ENCODE data around the gene DBT.
A peak's percentile ranks its signal among the peaks of the same experiment; 100 is the strongest.
"Not testable (repeated sequence)": the region's sequence is repeated elsewhere in the genome, so short reads cannot be mapped to it uniquely, and the experiment has no call there.

The DBT gene

DNA sequence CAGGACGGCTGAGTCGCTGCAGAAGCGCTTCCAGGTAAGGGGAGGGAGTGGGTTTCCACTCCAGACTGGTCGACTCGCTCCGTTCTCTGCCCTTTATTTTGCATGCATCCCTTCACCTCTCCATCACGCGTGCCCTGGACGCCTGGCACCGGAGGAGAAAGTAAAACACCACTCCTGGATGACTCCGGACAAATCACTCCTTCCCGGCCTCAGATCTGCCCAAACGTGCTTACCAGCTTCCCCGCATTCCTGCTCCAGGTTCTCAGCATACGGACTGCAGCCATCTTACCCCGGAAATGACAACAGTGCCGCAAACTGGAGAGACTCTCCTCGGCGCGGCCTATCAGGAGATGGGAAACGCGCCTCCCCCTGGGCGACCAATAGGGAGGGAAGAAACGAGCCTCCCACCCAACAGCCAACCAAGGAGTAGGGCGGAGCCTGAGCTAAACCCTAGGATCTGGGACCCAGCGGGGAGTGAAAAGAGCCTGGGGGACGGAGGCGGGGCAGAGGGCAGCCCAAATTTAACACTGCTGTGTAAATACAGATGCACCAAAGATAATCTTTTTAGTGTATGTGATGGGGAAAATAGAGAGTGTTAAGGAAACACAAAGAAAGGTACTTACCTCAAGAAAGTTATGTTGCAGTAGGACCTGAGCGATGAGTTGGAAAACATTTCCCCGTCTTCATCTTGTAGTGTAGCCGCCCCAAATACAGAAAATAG lies at the start of gene DBT:
DBT (minus strand) TSS at position 298 of the 721 bp plus-strand sequence; CDS start at position 284, 14 bp downstream.
- peak; percentile 89 to 90 for DNase-seq

GRCh38 chr1:100298512-100298911 lies 48.9 kb upstream of the DBT start:
- DNase-seq, result no peak

GRCh38 chr1:100296997-100297396 lies 47.4 kb upstream of the DBT start:
- DNase-seq, result not testable (repeated sequence)

- no peak for DNase-seq
Measured at GRCh38 chr1:100296140-100296539, 46.5 kb upstream of the DBT start.

DNA sequence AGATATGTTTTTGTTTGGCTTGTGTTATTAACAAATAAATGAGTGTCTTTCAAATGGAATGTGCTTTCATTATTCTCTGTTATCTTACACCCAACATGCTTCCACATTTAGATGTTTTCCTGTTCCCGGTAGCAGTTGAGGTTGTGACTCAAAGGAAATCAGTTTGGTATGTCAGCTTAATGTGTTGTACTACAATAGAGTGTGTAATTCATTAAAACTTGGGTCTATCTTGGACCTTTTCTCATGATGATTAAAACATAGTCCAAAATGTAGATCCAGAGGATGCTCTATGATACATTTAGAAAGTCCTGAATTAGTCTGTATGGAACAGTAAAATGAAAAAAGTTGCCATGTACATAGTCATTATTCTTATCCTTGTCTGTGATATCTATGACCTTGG lies 43.1 kb upstream of the DBT start:
- no peak for DNase-seq

- DNase-seq, result no peak
Measured at GRCh38 chr1:100290291-100290690, 40.7 kb upstream of the DBT start.

DNA sequence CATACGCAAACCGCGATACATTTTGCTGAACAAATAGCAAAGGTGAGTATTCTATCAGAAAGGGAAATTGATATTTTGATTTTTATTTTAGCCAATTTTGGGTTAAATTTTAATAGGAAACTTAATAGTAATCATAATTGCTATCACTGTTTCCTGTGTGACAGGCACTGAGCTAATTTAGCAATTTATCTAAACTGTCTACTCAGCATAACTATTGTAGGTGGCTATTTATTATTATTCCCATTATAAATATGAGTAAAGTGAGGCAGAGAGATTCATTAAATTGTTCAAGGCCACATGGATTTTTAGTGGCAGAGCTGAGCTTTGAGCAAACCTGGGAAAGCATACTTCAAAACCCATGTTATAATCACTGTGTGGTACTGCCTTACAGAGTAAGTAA lies 37.5 kb upstream of the DBT start:
- no peak for DNase-seq

- DNase-seq, result no peak
Measured at GRCh38 chr1:100284591-100284990, 35.0 kb upstream of the DBT start.

GRCh38 chr1:100279954-100280682 lies 30.5 kb upstream of the DBT start:
- no peak for DNase-seq

GRCh38 chr1:100279358-100279923 lies 29.8 kb upstream of the DBT start:
- no peak for DNase-seq

GRCh38 chr1:100277866-100278265 lies 28.2 kb upstream of the DBT start:
- peak in 1 of 2 donors; percentile 4 for DNase-seq

DNA sequence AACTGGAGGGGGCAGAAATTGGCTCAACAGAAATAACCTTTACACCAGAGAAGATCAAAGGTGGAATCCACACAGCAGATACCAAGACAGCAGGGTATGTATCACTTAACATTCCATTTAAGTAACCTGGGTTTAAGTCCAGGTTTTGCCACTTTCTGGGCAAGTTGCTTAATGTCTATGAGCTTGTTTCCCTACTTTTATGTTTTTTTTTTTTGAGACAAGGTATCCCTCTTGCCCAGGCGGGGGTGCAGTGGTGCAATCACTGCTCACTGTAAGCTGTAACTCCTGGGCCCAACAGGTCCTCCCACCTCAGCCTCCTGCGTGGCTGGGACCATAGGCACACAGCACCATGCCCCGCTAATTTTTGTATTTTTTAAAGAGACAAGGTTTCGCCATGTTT lies 18.6 kb upstream of the DBT start:
- DNase-seq, result no peak

- no peak for DNase-seq
Measured at GRCh38 chr1:100267284-100267683, 17.6 kb upstream of the DBT start.

DNA sequence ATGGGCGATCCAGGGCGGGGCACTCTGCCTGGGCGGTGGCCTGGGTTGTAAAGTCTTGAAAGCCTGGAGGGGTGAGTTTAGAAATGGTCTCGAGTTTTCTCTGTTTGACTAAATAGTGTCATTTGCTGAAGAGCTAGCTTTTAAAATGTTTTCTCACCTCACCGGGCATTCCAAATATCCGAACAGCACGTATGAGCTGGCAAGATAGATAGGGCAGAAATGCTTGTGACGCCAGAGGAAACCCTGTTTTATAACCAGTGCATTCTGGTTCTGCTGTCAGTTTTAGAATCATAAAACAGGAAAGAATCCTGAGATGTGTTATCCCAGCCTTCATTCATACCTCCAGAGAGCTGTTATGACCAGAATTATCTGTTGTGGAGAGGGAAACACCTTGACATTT lies 17.1 kb upstream of the DBT start:
- peak in 1 of 2 donors; percentile 10 for DNase-seq

DNA sequence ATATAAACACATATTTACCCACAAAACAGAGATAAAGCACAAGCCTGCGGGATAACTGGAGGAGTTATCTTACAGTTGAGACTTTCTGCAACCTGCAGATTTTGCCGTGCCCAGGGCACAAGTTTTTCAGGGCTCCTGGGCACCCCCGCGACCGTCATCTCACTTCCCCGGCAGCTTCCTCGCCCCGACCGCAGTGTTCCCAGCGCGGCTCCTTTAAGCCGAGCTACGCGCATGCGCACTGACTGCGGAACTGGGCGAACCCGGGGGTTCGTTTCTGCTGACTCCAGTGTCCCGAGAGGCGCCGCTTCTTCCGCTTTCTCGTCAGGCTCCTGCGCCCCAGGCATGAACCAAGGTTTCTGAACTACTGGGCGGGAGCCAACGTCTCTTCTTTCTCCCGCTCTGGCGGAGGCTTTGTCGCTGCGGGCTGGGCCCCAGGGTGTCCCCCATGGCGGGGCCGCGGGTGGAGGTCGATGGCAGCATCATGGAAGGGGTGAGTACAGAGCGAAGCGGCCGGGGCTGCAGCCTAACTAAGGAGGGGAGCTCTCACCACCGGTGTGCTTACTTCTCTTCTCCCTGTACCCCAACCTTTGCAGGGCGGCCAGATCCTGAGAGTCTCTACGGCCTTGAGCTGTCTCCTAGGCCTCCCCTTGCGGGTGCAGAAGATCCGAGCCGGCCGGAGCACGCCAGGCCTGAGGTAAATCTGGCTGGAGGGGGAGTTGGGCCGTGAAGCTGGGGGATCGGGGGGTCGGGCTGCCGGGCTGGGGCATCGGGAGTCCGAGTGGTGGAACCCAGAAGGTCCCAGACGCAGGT lies 16.5 kb upstream of the DBT start, which contains the start of gene RTCA:
RTCA (plus strand) TSS at position 286 of the 810 bp plus-strand sequence; CDS start at position 446, 160 bp downstream.
- peak; percentile 97 to 98 for DNase-seq

DNA sequence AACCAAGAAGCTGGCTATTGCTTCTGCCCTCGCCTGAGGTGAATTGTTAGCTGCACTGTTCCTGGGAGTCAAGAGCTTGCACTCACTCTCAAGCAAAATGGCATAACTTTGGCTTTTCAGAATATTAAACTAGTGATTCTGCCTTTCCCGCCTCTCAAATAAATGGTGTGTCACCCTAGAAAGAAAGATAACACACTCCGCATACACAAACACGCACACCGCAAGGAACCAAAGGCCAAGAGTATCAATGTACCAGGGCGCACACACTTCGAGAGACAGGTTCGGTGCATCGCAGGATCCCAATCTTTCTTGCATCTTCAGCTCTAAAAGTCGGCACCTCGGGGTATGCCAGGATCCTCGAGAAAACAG lies 15.9 kb upstream of the DBT start:
- DNase-seq, result no peak

DNA sequence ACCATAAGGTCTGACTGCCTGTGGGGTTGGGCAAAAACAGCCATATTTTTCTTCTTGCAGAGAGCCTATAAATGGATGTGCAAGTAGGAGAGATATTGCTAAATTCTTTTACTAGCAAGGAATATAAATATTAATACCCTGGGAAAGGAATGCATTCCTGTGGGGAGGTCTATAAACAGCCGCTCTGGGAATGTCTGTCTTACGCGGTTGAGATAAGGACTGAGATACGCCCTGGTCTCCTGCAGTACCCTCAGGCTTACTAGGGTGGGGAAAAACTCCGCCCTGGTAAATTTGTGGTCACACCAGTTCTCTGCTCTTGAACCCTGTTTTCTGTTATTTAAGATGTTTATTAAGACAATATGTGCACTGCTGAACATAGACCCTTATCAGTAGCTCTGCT lies 14.4 kb upstream of the DBT start:
- DNase-seq, result not testable (repeated sequence)

GRCh38 chr1:100261686-100262085 lies 12.1 kb upstream of the DBT start:
- no peak for DNase-seq

- DNase-seq, result not testable (repeated sequence)
Measured at GRCh38 chr1:100258427-100258826, 8.8 kb upstream of the DBT start.

GRCh38 chr1:100256273-100256672 lies 6.6 kb upstream of the DBT start:
- not testable (repeated sequence) for DNase-seq

DNA sequence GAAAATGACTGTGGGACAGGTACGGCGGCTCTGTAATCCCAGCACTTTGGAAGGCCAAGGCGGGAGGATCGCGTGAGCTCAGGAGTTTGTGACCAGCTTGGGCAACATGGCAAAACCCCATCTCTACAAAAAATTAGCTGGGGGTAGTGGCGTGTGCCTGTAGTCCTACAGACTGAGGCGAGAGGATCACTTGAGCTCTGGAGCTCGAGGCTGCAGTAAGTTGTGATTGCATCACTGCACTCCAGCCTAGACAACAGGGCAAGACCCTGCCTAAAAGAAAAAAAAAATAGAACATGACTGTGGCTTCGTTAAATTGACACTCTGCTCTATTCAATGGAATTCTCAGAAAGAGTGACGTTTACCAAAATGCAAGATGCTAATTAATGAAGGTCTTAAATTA lies 3.9 kb upstream of the DBT start:
- no peak for DNase-seq

DNA sequence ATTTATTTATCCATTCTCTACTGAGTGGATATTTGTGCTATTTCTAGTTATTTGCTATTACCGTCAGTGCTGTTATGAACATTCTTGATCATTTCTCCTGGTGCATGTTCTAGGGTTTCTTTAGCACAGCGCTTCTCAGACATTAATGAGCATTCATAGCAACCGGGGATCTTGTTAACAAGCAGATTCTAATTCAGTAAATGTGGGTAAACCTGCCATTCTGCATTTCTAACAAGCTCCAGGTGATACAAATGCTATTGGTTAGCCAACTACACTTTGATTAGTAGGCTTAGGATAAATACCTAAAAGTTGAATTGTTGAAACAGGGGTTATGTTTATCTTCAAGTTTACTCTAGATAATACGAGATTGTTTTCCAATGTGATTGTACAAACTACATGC lies 3.3 kb upstream of the DBT start:
- no peak for DNase-seq

GRCh38 chr1:100250807-100251206 lies 1.2 kb upstream of the DBT start:
- DNase-seq, result no peak

Data from inflammatory macrophage treated with lipopolysaccharide for 1 hour (primary cell).